H9 (cell line): ENCODE data around the gene TMEM81. TPM values are rescaled to one million over a fixed set of nuclear protein-coding genes. Genes with fewer than 3 reads are reported as not detected.

ENCODE experiments used
- DNase-seq: peaks from one replicate; pipeline ENCODE4 v3.0.0-alpha.2; 2017
- H2AFZ ChIP-seq: one replicate; pipeline ENCODE4 v1.6.1; 2013; ENCODE audit warnings: mild to moderate bottlenecking, low read length, control low read depth, moderate library complexity
- H2AK5ac ChIP-seq: 2 replicates; pipeline ENCODE4 v1.6.1; 2013; ENCODE audit warnings: low read length, control low read depth, mixed read lengths; ENCODE audit not compliant: insufficient read length
- H2BK120ac ChIP-seq: one replicate; pipeline ENCODE4 v1.6.1; 2013; ENCODE audit warnings: low read depth, mild to moderate bottlenecking, low read length, control low read depth, inconsistent platforms; ENCODE audit not compliant: poor library complexity, severe bottlenecking
- H2BK12ac ChIP-seq: 2 replicates; pipeline ENCODE4 v1.6.1; 2013; ENCODE audit warnings: low read length, control low read depth, mixed read lengths, low read depth; ENCODE audit not compliant: insufficient read length
- H2BK15ac ChIP-seq: 2 replicates; pipeline ENCODE4 v1.6.1; 2013; ENCODE audit warnings: low read depth, low read length, control low read depth
- H2BK20ac ChIP-seq: one replicate; pipeline ENCODE4 v1.6.1; 2013; ENCODE audit warnings: low read depth, mild to moderate bottlenecking, low read length, control low read depth, inconsistent platforms; ENCODE audit not compliant: poor library complexity, severe bottlenecking
- H2BK5ac ChIP-seq: 2 replicates; pipeline ENCODE4 v1.6.1; 2013; ENCODE audit warnings: low read length, control low read depth, mixed read lengths; ENCODE audit not compliant: insufficient read length
- H3K14ac ChIP-seq: 2 replicates; pipeline ENCODE4 v1.6.1; 2013; ENCODE audit warnings: low read length, control low read depth; ENCODE audit not compliant: insufficient read depth
- H3K18ac ChIP-seq: 2 replicates; pipeline ENCODE4 v1.6.1; 2013; ENCODE audit warnings: low read depth, mild to moderate bottlenecking, mixed read lengths, low read length, control low read depth; ENCODE audit not compliant: insufficient read length
- H3K23ac ChIP-seq: 2 replicates; pipeline ENCODE4 v1.6.1; 2013; ENCODE audit warnings: low read length, control low read depth, mixed read lengths, low read depth; ENCODE audit not compliant: insufficient read length
- H3K23me2 ChIP-seq: 2 replicates; pipeline ENCODE4 v1.6.1; 2013; ENCODE audit warnings: low read depth, mild to moderate bottlenecking, mixed read lengths, low read length, control low read depth; ENCODE audit not compliant: insufficient read length, poor library complexity, severe bottlenecking
- H3K27ac ChIP-seq: 2 replicates; pipeline ENCODE4 v1.5.1; 2013; ENCODE audit warnings: low read length, control low read depth, mixed read lengths, low read depth; ENCODE audit not compliant: insufficient read length
- H3K27me3 ChIP-seq: 2 replicates; pipeline ENCODE4 v1.6.1; 2013; ENCODE audit warnings: low read length, control low read depth, inconsistent platforms; ENCODE audit not compliant: insufficient read depth
- H3K4ac ChIP-seq: 2 replicates; pipeline ENCODE4 v1.6.1; 2013; ENCODE audit warnings: low read depth, mild to moderate bottlenecking, control low read depth, inconsistent platforms, low read length, moderate library complexity
- H3K4me1 ChIP-seq: 2 replicates; pipeline ENCODE4 v1.6.1; 2013; ENCODE audit warnings: low read length, control low read depth, inconsistent platforms; ENCODE audit not compliant: insufficient read depth
- H3K4me2 ChIP-seq: 2 replicates; pipeline ENCODE4 v1.6.1; 2013; ENCODE audit warnings: low read length, control low read depth, mixed read lengths; ENCODE audit not compliant: insufficient read length, insufficient read depth
- H3K56ac ChIP-seq: 2 replicates; pipeline ENCODE4 v1.6.1; 2013; ENCODE audit warnings: low read depth, mild to moderate bottlenecking, mixed read lengths, low read length, control low read depth; ENCODE audit not compliant: insufficient read length
- H3K79me1 ChIP-seq: 2 replicates; pipeline ENCODE4 v1.6.1; 2013; ENCODE audit warnings: low read depth, mild to moderate bottlenecking, moderate library complexity, low read length, control low read depth, inconsistent platforms; ENCODE audit not compliant: insufficient read depth, poor library complexity, severe bottlenecking
- H3K79me2 ChIP-seq: 2 replicates; pipeline ENCODE4 v1.6.1; 2013; ENCODE audit warnings: low read length, control low read depth, inconsistent platforms; ENCODE audit not compliant: insufficient read depth
- H3K9ac ChIP-seq: 2 replicates; pipeline ENCODE4 v1.6.1; 2013; ENCODE audit warnings: low read length, control low read depth, mixed read lengths; ENCODE audit not compliant: insufficient read length; ENCODE audit errors: extremely low read depth
- H3K9me3 ChIP-seq: one replicate; pipeline ENCODE4 v1.6.1; 2013; ENCODE audit warnings: low read depth, low read length, inconsistent platforms; ENCODE audit not compliant: control insufficient read depth
- H3T11ph ChIP-seq: one replicate; pipeline ENCODE4 v1.6.1; 2013; ENCODE audit warnings: mild to moderate bottlenecking, low read length, control low read depth, inconsistent platforms
- H4K20me1 ChIP-seq: one replicate; pipeline ENCODE4 v1.6.1; 2013; ENCODE audit not compliant: control insufficient read depth, insufficient read length, insufficient read depth
- H4K5ac ChIP-seq: 2 replicates; pipeline ENCODE4 v1.6.1; 2013; ENCODE audit warnings: low read depth, mild to moderate bottlenecking, mixed read lengths, low read length, control low read depth; ENCODE audit not compliant: insufficient read length
- H4K8ac ChIP-seq: replicated peaks from 2 replicates; pipeline ENCODE4 v1.6.1; 2013; ENCODE audit warnings: low read length, control low read depth, mixed read lengths, low read depth; ENCODE audit not compliant: insufficient read length
- H4K91ac ChIP-seq: 2 replicates; pipeline ENCODE4 v1.6.1; 2013; ENCODE audit warnings: low read depth, mild to moderate bottlenecking, moderate library complexity, mixed read lengths, low read length, control low read depth; ENCODE audit not compliant: insufficient read length
- H3K27ac Mint-ChIP-seq, 3 experiments: 2 replicates in 2 of 3; 3 replicates in 1 of 3; pipeline ENCODE4 v1.8.0; 2020 to 2021; ENCODE audit warnings: mixed read lengths in 3 of 3, mild to moderate bottlenecking in 1 of 3, moderate library complexity in 1 of 3
- H3K27me3 Mint-ChIP-seq: 2 replicates; pipeline ENCODE4 v1.8.0; 2021; ENCODE audit warnings: low read depth, mild to moderate bottlenecking, moderate library complexity, mixed read lengths
- H3K36me3 Mint-ChIP-seq, 3 experiments: 2 replicates in 2 of 3; 3 replicates in 1 of 3; pipeline ENCODE4 v1.8.0; 2020 to 2021; ENCODE audit warnings: low read depth in 3 of 3, mixed read lengths in 3 of 3; ENCODE audit not compliant: insufficient read depth in 1 of 3
- H3K4me1 Mint-ChIP-seq, 2 experiments: 2 replicates each; pipeline ENCODE4 v1.8.0; 2020; ENCODE audit warnings: mixed read lengths in 2 of 2
- H3K4me3 Mint-ChIP-seq, 2 experiments: 2 replicates in 1 of 2; 3 replicates in 1 of 2; pipeline ENCODE4 v1.8.0; 2020 to 2021; ENCODE audit warnings: mild to moderate bottlenecking in 2 of 2, mixed read lengths in 2 of 2, moderate library complexity in 1 of 2
- H3K9me3 Mint-ChIP-seq, 2 experiments: 2 replicates in 1 of 2; 3 replicates in 1 of 2; pipeline ENCODE4 v1.8.0; 2020; ENCODE audit warnings: mild to moderate bottlenecking in 2 of 2, mixed read lengths in 2 of 2, moderate library complexity in 1 of 2
- CTCF ChIP-seq: fragments of 200-600 bp; sonication (generic); conservative IDR thresholded peaks from 3 replicates; pipeline ENCODE4 v1.8.0; 2021; ENCODE audit warnings: antibody characterized with exemption, mild to moderate bottlenecking
- WGBS: extraction: QIAGEN DNeasy Blood & Tissue Kit; methylation state at CpG from one replicate; pipeline ENCODE4 v1.1.7; 2013; ENCODE audit warnings: missing lambda C conversion rate, low lambda C conversion rate, mixed read lengths; ENCODE audit not compliant: insufficient read length; ENCODE audit errors: extremely low coverage; 5-methylcytosine and 5-hydroxymethylcytosine counted together
- total RNA-seq: library from RNA; stranded (reverse); gene quantifications from 2 replicates; pipeline ENCODE4 v1.2.1, GENCODE V29; 2021

The TMEM81 gene
- total RNA-seq, 1 experiment from 2014 or later: 3.0 TPM

GRCh38 chr1:205069371-205070125 is 14.7 kb downstream of the TMEM81 start:
- Histone ChIP-seq H3K23ac (no peak overlapping the region), H2BK12ac (no peak overlapping the region), H3K4me2 (no peak overlapping the region), H3K79me2 (no peaks in the 10 kb centered on the region), H3K27me3 (no peaks in the 10 kb centered on the region), H2BK5ac (no peak overlapping the region), H2AK5ac (no peak overlapping the region), H3K9ac (no peak overlapping the region), H3K56ac (no peak overlapping the region), H3K9me3 (no peaks in the 10 kb centered on the region), H2BK120ac (no peak overlapping the region), H2BK20ac (no peak overlapping the region), H2BK15ac (no peak overlapping the region), H2AFZ (no peak overlapping the region), H3T11ph (no peak overlapping the region), H3K23me2 (peaks cover 3% of the 10 kb centered on the region), H3K79me1 (no peaks in the 10 kb centered on the region), H4K91ac (no peak overlapping the region), H3K14ac (no peak overlapping the region; the same call in 1 of the 2 replicates), H4K5ac (no peak overlapping the region), H3K4ac (no peak overlapping the region), H3K18ac (no peak overlapping the region), H4K20me1 (no peaks in the 10 kb centered on the region), H3K27ac (no peak overlapping the region), H3K4me1 (no peaks in the 10 kb centered on the region), H4K8ac (no peak overlapping the region)
- H3K27ac Mint-ChIP-seq: no peak overlapping the region; a peak in 1 of 7 replicates
- no peak for TF ChIP-seq CTCF
- DNase-seq: no peak
- no CpG with 5 or more reads among the region's 42 CpGs for WGBS
- H3K27me3 Mint-ChIP-seq: no peaks in the 10 kb centered on the region; the same call in 1 of the 2 replicates
- H3K36me3 Mint-ChIP-seq: no peaks in the 10 kb centered on the region
- no peaks in the 10 kb centered on the region for H3K9me3 Mint-ChIP-seq
- no peak overlapping the region for H3K4me3 Mint-ChIP-seq
- H3K4me1 Mint-ChIP-seq: no peaks in the 10 kb centered on the region; a peak in 2 of 4 replicates
